ENCODE measurements around the gene OLFML2A.
A peak's percentile ranks its signal among the peaks of the same experiment; 100 is the strongest.
"Not testable (repeated sequence)": the region's sequence is repeated elsewhere in the genome, so short reads cannot be mapped to it uniquely, and the experiment has no call there.

OLFML2A gene

DNA sequence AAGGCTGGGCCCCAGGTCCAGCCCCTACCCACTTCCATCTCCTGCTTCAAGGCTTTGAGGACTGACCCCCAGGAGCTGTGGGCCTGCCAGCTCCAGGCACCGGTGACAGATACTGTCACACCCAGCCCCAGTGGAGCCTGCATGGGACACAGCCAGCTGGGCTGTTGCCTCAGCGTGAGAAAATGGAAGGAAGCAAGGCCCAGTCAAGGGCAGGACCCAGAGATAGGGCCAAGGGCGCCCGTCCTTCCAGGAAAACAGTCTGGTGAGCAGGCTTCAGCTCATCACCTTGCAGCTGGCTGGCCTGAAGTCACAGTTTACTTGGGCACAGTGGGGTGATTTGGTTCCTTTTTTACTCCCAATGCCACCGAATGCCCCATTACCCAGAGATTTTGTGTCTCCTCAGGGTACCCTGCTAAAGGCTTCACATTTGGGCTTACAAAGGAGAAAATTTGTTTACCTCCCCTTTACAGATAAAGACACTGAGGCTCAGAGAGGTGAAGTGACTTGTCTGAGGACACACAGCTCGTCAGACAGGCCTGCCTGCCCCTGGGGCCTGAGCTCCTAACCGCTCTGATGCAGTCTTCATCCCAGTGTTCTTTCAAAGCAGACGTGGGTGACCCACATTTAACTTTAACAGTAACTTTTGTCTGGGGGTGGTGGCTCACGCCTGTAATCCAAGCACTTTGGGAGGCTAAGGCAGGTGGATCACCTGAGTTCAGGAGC, 54.9 kb downstream of the OLFML2A start:
- DNase-seq = no peak

DNA sequence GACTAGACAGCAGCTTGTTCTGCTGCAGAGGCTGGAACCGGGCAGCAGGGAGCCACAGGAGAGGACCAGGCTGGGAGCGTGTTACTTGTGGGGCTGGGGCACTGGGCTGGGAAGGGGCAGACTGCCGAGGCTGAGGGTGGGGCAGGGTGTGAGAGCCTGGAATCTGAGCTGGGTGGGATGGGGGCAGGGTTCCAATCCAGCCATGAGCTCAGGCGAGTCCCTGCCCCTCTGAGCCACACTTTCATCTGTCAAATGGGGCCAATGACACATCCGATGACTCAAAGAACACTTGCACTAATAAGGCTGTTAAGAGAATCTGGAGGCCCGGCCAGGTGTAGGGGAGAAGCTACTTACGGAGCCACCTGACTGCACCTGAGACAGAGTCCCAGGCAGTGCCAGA, 57.7 kb downstream of the OLFML2A start:
- no peak for DNase-seq

DNA sequence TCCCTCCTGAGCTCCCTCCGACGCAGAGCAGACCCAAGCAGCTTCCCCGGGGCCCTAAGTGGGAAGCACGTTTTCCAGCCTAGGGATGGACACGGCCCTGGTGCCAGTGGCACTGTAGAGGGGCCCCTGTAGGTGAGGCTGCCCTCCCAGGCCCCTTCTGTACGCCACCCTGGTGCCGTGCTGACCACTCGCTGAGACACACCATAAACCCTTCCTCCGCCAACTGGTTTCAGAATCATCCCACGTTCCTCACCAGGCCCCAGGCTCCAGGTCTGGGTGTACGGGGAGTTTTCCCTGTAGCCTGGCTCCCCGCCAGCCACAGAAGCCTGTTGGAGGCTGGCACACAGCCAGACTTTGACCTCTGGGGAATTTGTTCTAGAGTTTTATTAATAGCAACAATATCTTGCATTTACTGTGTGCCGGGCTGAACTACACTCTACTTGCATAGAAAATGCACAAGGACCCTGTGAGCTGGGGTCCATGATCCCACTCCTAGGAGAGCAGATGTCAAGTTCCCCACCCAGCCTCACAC, 58.2 kb downstream of the OLFML2A start:
- peak; percentile 82 for DNase-seq

DNA sequence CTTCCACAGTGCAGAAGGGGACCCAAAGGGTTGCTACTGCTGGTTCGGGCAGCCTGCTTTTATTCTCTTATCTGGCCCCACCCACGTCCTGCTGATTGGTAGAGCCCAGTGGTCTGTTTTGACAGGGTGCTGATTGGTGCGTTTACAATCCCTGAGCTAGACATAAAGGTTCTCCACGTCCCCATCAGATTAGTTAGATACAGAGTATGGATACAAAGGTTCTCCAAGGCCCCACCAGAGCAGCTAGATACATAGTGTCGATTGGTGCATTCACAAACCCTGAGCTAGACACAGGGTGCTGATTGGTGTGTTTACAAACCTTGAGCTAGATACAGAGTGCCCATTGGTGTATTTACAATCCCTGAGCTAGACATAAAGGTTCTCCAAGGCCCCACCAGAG, 61.2 kb downstream of the OLFML2A start:
- not testable (repeated sequence) for DNase-seq

DNA sequence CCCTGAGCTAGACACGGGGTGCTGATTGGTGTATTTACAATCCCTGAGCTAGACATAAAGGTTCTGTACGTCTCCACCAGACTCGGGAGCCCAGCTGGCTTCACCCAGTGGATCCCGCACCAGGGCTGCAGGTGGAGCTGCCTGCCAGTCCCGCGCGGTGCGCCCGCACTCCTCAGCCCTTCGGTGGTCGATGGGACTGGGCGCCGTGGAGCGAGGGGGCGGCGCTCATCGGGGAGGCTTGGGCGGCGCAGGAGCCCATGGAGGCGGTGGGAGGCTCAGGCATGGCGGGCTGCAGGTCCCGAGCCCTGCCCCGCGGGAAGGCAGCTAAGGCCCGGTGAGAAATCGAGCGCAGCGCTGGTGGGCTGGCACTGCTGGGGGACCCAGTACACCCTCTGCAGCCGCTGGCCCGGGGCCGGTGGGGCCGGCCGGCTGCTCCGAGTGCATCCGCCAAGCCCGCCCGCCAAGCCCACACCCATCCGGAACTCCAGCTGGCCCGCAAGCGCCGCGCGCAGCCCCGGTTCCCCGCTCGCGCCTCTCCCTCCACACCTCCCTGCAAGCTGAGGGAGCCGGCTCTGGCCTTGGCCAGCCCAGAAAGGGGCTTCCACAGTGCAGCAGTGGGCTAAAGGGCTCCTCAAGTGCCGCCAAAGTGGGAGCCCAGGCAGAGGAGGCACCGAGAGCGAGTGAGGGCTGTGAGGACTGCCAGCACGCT, 61.8 kb downstream of the OLFML2A start:
- DNase-seq = not testable (repeated sequence)

DNA sequence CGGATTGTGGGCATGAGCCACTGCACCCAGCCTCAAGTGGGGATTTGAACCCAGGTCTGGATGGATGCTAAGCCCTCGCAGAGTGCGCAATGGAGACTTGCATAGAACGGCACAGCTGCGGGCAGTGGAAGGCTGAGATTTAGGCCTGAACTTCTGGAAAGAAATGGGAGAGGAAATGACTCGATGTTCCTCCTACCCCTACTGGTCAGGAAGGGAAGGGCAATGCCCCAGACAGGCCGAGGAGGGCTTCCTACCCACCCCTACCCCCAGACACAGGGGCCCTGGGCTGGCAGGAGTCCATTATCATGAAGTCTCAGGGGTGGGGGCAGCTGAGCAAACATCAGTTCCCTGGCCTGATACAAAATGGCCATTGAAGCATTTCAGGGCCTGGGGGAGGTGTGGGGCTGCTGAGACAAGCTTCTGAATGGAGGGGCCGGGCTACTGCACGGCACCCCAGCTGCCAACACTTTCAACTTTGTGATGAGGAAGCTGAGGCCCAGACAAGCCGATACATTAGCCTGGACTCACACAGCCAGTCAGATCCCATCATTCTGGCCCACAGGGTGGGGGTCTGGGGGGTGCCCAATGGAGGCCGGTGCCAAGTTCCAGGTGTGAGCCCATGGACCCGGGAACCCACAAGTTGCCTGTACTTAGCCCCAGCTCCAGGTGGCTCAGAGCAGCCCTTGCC, 62.8 kb downstream of the OLFML2A start:
- DNase-seq = peak; percentile 91

DNA sequence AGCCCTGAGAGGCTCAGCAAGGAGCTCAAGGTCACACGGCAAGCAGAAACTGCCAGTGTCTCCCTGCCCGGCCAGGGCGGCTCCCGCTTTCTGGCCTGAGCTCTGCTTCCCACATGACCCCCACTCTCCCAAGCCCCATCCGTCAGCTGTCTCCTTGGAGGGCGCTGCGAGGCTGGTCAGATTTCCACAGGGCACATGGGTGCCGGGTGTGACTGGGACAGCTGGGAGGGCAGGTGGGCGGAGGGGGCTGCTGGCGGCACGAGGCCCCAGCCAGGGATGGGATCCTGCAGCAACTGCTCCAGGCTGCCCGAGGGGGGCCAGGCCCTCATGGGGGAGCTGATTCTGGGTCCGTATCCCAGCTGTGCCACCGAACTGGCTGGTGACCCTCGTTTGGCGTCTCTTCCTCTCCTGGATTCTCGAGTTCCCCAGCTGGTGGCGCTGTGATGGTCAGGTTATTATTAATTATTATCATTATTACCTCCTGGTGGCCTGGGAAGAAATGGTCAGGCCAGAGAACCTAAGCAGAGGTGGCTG, 63.4 kb downstream of the OLFML2A start:
- DNase-seq = no peak

DNA sequence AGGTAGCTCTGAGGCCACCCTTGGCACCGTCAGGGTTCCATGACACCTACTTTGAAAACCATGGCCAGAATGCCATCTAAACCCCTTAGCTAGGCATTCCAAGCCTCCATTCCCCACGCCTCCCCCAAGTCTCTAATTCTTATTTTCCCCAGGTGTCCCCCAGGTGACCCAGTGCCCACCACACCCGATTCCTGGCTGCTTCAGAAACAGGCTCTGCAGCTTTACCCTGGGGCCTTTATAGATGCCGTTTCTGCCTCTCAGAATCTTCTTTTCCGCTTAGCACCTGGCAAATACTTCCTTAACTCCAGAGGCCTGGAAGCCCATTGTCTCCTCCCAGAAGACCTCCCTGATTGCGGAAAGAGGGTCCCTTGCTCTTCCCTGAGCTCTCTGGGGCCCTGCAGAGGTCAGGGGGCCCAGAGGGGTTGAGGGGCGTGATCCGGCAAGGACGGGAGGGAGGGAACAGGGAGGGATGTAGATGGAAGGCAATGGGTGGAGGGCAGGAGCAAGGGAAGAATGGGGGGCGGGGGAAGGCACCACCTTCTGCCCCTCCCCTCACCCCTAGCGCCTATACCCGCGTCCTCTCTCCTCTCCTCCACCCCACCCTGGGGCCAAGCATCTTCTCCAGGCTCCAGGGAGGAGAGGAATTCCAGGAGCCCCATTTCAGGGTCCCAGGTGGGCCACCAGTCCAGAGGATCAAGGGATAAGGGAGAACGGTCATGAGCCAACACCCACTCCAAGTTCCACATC, 64.3 kb downstream of the OLFML2A start:
- no peak for DNase-seq

DNA sequence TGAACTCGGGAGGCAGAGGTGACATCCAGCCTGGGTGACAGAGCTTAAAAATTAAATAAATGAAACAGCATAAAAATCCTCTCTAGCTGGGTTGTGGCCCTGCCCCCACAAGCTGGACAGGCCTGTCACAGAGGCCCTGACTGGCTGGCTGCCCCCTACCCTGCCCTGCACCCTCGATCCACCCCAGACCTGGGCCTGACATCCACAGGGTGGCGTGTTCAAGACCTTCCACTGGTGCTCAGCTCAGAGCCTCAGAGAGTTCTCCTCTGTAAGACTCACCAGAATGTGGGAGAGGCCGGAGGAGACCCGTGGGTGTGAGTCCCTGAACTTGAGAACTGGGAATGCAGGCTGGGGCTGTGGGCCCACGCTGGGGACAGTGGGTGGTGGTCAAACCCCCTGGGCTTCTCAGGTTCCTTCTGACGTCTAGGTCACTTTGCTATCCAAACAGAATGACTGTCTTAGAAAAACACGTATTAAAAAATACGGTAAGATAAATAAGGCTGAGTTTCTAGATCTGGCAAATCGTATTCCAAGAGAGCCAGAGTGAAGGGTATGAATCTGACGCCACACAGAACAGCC, 66.6 kb downstream of the OLFML2A start:
- no peak for DNase-seq

DNA sequence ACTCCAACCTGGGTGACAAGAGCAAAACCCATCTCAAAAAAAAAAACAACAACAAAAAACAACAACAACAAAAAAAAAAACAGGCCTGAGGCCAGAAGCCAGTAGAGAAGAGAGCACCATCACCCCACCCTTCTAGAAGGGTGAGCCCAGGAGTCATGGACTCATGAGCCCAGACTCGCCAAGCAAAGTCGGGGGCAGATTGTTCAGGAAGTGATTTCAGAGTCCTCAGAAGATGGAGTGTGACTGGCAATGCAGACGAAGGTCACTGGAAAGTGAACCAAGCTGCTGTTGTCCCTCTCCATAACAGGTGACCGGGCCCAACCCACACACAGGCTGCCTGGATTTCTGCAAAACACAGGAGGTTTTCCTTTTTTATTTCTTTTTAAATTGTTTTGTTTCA, 67.4 kb downstream of the OLFML2A start:
- no peak for DNase-seq

DNA sequence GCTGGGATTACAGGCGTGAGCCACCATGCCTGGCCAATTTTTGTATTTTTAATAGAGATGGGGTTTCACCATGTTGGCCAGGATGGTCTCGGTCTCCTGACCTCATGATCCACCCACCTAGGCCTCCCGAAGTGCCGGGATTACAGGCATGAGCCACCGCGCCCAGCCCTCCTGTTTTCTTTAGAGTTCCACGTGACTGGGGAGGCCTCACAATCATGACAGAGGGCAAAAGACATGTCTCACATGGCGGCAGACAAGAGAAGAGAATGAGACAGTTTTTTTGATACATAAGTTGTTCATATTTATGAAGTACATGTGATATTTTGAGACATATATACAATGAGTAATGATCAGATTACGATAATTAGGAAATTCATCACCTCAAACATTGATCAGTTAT, 69.5 kb downstream of the OLFML2A start:
- DNase-seq = not testable (repeated sequence)

DNA sequence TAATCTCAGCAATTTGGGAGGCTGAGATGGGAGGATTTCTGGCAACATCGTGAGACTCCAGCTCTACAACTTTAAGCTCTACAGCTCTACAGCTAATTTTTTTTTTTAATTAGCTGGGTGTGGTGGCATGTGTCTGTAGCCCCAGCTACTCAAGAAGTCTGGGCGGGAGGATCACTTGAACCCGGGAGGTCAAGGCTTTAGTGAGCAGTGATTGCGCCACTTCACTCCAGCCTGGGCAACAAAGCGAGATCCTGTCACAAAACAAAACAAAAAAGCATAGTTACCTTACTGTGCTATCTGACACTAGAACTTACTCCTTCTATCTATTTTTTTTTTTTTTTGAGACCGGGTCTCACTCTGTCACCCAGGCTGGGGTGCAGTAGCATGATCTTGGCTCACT, 70.0 kb downstream of the OLFML2A start:
- no peak for DNase-seq

DNA sequence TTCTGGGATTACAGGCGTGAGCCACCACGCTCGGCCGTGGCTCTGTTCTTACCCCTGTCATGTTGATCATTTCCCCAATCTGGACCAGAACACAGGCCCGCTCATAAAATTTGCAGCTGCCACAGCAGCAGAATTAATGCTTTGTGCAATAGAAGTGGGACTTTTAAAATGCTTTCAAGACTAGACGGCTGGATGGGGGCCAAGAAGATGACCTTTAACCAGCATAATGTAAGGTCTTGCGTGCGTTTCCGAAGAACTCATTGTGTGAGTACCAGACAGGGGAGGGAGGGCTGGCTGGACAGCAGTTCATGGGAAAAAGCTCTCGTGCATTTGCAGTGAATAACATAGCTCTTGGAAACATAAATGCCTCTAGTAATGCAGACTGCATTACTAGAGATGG, 72.9 kb downstream of the OLFML2A start:
- DNase-seq = no peak

DNA sequence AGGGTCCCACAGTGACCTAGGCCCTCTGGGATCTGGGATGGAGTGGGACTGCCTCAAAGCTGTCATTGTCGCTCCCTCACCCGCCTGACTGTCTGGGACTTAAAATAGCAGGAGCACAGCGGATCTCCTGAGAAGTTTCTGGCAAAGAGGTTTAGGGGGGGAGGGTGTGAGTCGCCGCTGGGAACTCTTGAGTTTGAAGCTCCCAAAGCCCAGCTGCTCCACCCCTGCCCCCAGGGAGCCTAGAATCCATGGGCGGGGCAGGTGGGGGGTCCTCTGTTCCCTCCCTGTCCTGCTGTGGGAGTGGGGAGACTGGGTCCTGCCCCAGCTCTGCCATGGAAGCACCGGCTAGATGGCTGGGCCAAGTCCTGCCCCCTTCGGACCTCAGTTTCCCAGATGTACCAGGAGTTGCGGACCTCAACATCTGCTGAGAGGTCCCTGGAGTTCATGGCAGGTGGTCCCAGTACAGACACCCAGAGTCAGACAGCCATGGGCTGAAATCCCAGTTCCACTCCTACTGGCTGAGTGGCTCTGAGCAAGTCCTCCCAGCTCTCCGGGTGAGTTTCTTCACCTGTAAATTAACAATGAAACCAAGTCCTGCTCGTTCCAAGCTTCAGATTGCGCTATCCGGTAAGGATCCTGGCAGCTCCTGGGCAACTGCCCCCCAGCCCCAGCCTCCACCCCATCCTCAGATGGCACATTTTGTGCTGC, 75.3 kb downstream of the OLFML2A start:
- DNase-seq = no peak

DNA sequence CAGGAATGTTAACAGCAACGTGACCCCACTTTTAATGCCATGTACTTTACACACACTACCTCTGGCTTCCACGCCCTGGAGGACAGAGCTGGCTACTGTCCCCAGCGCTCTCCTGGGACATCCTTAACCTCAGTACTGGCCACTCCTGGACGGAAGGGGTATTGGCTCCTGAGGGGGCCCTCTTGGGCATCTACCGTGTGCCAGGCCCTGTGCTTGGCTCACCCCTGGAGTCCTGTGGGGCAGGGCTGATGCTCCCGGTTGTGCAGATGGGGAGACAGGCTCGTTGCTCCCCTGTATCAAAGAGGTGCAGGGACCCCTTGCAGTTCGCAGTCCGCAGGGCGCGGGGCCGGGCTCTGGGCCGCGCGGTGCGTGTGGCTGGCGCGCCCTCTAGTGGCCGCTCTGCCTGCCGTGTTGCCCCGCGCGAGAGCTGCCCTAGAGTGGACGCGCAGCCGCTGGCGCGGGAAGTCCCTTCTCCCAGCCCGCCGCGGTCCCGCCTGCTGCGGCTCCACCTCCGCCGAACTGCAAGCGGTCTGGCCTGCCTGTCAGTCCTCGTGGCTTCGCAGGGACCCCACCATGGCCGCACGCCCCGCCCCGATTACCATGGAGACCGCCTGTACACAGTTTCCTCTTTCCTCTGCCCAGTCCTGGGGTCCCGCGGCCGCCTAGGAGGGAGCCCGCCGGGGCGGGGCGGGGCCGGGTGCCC, 76.0 kb downstream of the OLFML2A start, which contains the start of gene WDR38:
TSS of gene WDR38 (plus strand) at position 632 of the 703 bp plus-strand sequence. CDS start 72 bp downstream, outside the sequence.
- peak; percentile 42 for DNase-seq

DNA sequence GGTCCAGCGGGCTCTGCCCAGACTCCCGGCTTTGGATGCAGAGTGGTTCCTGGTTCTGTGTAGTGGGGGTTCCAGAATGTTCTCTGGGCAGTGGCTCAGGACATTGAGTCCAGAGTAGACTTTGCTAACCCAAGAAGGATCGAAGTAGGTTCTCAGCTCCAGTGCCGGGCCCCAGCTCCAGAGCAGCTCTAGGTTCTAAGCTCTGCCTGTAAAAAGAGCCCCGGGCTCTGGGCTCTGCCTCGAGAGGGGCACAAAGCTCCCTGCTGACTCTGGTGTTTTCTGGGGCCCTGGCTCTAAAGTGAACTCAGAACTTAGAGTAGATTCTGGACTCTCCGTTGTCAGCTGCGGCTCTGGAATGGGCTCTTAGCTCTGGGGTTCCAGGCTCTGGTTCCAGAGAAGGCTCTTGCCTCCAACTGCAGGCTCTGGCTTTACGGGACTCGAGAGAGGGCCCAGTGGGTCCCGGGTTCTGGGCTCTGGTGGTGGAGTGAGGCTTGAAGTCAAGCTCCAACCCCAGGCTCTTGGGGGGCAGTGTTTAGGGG, 76.7 kb downstream of the OLFML2A start:
- no peak for DNase-seq

DNA sequence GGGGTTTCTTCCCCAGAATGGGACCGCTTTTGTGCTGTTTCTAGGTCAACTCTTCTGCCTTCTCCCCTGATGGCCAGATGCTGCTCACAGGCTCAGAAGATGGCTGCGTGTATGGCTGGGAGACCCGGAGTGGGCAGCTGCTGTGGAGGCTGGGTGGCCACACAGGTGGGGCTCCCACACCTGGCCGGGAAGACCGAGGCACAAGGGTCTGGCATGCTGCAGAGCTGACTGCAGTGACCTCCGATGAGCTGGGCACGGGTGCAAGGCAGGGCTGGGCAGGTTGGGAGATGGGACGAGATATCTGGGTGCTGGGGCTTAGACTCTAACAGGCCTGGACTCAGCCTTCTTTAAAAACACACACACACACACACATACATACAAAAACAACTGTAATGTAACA, 77.2 kb downstream of the OLFML2A start:
- DNase-seq = no peak

DNA sequence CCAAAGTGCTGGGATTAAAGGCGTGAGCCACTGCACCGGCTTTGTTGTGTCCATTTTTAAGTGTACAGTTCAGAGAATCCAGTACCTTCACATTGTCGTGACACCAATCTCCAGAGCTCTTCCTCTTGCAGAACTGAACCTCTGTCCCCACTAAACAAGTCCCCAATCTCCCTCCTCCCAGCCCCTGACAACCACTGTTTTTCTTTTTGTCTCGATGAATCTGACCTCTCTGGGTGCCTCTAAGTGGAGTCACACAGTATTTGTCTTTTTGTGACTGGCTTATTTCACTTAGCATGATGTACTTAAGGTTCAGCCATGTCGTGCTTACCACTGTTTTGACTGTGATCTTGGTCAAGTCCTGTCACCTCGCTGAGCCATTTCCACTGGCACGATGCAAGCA, 77.9 kb downstream of the OLFML2A start:
- DNase-seq = no peak

DNA sequence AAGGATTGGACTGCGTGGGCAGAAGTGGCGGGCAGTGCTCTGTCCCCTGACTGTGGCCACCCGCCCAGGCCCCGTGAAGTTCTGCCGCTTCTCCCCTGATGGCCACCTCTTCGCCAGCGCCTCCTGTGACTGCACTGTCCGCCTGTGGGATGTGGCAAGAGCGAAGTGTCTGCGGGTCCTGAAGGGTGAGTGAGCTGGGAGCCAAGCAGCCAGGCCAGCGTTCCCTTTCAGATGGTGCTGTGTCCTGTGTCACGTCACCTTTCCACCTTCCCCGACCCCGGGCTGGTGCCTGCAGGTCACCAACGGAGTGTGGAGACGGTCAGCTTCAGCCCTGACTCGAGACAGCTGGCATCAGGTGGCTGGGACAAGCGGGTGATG, 78.6 kb downstream of the OLFML2A start:
- DNase-seq = no peak

DNA sequence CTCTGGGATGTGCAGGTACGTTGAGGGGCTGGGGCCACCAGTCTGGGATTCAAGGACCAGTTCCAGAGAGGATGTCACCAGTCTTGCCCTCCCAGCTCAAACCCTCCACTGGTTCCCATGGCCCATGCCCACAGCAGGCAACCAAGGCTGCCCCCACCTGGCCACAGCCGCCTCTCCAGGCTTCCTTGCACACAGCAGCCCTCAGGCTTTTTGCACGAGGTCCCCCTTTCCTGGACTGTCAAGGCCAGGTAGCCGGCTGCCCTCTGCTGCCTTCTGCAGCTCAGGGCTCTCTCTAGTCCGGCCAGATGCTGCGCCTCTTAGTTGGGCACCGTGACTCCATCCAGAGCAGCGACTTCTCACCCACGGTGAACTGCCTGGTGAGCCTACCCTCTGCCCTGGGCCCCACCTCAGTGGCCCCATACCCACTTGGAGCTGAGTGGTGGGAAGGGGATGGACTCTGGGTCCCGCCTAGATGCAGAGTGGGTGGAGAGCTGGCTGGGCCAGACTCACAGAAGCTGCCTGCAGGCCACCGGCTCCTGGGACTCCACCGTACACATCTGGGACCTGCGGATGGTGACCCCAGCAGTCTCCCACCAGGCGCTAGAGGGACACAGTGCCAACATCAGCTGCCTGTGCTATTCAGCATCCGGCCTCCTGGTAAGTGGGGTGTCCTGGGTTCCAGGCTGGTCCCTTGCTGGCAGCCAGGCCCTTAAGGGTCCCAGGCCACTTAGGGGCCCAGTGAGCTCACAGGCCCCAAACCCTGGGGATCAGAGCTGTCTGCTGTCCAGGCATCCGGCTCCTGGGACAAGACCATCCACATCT, 79.2 kb downstream of the OLFML2A start:
- no peak for DNase-seq

Data from NCI-H1092 (cell line).